Astrocyte of the cerebellum (primary cell): Measurements from ENCODE around the gene STXBP5.

Experiments used
- DNase-seq: peaks from one replicate; pipeline ENCODE4 v3.0.0-alpha.2; 2011; ENCODE audit warnings: low read depth
- H3K4me3 ChIP-seq: 2 replicates; pipeline ENCODE4 v1.5.1; 2011; ENCODE audit warnings: mild to moderate bottlenecking, low read depth, low read length, moderate library complexity
- in situ Hi-C: cut with HindIII; loops from 2 replicates; pipeline ENCODE4 v1.10.0; 2017; ENCODE audit warnings: low sequenced_read_pairs
- TF ChIP-seq, protein P1 (sequence below): IDR thresholded peaks from 2 replicates; pipeline ENCODE4 v1.5.1; 2012; ENCODE audit warnings: low read length, low read depth, moderate library complexity, mild to moderate bottlenecking; ENCODE audit errors: missing control alignments

Gene STXBP5

DNA sequence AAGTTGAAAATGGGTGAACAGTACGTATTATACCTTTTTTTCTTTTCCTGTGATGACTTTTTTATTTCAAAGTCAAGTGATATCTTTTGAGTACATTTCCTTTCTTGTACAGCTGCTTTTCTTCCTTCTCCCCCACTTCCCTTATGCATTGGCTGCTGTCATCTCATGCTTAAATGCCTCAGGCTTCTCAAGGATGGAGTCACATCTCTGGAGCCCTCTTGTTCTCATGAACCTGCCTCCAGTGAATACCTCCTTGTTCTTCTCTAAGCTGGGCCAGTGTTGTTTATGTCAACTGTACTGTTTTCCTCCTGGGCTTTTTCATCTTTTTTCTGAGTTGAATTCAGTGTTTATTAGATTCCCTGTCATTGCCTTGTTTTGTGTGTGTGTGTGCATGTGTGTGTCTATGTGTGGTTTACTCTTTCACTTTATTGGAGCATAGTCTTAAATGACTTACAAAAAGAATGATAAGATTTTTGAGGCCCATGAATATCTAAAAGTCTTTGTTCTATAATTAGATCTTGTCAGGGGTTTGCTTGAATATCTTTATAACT, 23.6 kb downstream of the STXBP5 start:
- no peak for DNase-seq
- TF ChIP-seq, protein P1, sequence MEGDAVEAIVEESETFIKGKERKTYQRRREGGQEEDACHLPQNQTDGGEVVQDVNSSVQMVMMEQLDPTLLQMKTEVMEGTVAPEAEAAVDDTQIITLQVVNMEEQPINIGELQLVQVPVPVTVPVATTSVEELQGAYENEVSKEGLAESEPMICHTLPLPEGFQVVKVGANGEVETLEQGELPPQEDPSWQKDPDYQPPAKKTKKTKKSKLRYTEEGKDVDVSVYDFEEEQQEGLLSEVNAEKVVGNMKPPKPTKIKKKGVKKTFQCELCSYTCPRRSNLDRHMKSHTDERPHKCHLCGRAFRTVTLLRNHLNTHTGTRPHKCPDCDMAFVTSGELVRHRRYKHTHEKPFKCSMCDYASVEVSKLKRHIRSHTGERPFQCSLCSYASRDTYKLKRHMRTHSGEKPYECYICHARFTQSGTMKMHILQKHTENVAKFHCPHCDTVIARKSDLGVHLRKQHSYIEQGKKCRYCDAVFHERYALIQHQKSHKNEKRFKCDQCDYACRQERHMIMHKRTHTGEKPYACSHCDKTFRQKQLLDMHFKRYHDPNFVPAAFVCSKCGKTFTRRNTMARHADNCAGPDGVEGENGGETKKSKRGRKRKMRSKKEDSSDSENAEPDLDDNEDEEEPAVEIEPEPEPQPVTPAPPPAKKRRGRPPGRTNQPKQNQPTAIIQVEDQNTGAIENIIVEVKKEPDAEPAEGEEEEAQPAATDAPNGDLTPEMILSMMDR: no peak
- H3K4me3 ChIP-seq: no peak overlapping the region
- in situ Hi-C loops: no loop called here

DNA sequence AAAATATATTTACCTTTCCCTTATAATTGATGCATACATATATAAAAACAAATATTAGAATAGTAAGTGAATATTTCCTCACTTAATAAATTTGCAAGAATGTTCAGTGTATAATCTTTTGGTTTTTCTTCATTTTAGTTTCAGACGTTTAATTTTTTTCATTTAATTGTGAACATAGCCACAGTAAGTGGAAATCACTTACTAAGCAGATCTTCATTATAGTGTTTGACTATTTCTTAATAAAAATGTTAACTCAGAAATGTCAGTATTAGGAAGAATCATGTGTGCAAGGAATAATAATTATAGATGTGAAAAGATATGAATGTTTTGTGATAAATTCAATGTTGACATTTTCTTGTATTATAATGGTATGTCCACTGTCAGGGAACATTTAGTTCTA, 27.4 kb downstream of the STXBP5 start:
- no peak overlapping the region for H3K4me3 ChIP-seq
- DNase-seq: no peak
- TF ChIP-seq, protein P1: no peak
- in situ Hi-C loops: no loop called here

DNA sequence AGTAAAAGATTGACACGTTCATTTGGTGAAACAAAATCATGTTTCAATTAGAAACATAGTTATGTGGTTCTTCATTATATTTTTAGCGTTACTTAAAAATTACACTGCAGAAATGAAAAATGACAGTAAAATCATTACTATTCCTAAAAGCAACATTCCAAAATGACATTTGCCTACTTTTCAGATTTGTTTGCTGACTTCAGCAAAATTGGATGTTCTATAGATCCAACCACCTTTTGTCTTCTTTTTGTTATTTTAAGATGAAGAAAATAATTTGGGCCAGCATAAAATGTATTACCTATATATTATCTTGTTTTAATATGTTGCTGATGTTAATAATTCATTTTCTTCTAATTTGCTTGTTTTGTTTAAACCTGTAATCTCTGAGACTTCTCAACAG, 30.5 kb downstream of the STXBP5 start:
- in situ Hi-C loops: no loop called here
- TF ChIP-seq, protein P1: no peak

DNA sequence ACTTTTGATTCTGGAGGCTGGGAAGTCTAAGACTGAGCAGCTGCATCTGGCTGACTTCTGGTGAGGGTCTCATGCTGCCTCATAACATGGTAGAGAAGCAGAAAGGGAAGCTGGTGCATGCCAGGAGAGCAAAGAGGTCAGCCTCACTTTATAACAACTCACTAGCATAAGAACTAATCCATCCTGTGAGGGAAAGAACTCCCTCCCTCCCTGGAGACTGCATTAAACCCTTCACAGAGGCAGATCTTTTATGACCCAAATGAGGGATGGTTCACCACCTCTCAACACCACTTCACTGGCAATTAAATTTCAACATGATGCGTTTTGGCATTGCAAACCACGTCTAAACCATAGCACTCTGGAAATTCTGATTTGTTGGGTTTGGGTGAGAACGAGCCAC, 33.9 kb downstream of the STXBP5 start:
- DNase-seq: no peak
- in situ Hi-C loops: no loop called here
- TF ChIP-seq, protein P1: no peak
- no peak overlapping the region for H3K4me3 ChIP-seq

More for the DNA sequence above, 30.5 kb downstream of the STXBP5 start:
- no peak overlapping the region for H3K4me3 ChIP-seq
- DNase-seq: no peak

DNA sequence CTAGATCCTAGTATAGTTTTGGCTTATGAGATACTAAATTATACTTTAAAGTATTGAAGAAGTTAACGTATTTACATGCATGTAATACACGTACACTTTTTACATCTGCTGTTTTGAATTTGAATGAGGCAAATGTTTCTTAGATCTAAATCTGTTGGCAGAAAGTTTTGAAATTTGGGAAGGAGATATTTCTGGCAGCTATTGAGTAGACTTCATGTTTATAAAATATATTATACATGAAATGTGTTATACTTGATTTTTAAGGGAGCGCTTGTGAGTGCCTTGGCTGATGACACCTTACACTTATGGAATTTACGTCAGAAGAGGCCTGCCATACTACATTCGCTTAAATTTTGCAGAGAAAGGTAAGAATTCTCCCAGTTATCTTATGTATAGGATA, 34.7 kb downstream of the STXBP5 start:
- in situ Hi-C loops: no loop called here
- H3K4me3 ChIP-seq: no peak overlapping the region
- no peak for DNase-seq
- TF ChIP-seq, protein P1: no peak

DNA sequence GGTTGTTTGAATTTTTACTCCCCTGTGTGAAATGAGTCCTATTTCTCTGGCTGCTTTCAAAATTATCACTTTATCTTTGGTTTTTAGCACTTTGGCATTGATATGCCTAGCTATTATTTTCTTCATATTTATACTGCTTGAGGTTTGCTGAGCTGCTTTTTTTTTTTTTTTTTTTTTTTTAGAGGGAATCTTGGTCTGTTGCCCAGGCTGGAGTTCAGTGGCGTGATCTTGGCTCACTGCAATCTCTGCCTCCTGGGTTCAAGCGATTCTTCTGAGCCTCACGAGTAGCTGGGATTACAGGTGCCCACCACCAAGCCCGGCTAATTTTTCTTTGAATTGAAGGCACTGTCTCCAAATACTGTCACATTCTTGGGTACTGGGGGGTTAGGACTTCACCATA, 40.6 kb downstream of the STXBP5 start:
- in situ Hi-C loops: no loop called here
- TF ChIP-seq, protein P1: no peak
- H3K4me3 ChIP-seq: no peak overlapping the region
- peak; percentile 8 for DNase-seq

DNA sequence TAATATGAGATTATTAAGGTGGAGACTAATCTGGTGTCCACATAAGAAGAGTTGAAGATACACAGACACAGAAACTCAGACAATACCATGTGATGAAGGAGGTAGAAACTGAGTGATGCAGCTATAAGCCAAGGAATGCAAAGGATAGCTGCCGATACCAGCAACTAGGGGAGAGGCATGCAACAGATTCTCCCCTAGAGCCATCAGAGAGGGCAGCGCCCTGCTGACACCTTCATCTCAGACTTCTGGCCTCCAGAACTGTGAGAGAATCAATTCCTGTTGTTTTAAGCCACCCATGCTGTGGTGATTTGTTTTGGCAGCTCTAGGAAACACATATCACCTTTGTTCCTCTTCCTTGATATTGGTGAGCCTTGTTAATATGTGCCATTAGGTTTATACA, 41.5 kb downstream of the STXBP5 start:
- H3K4me3 ChIP-seq: no peak overlapping the region
- TF ChIP-seq, protein P1: no peak
- in situ Hi-C loops: no loop called here
- no peak for DNase-seq
